Calu3 (cell line): ENCODE measurements around the gene LRRC56. TPM values are rescaled to one million over a fixed set of nuclear protein-coding genes. Genes with fewer than 3 reads are reported as not detected.

Source experiments
- BruUV-seq: library from RNA; stranded (reverse); fragments of 400-500 nt; replicated peaks from 2 replicates; lab custom pipeline; 2021; lab: Mats Ljungman, UMichigan
- CTCF ChIA-PET: fragments of 300-600 bp; sonication (Branson Sonifier 250); formaldehyde crosslinking; loops from one replicate; lab custom pipeline; 2022; ENCODE audit warnings: antibody characterized with exemption; lab: Charles Lee
- DNase-seq: peaks from one replicate; pipeline ENCODE4 v3.0.0; 2022
- H3K27ac Mint-ChIP-seq: one replicate; pipeline ENCODE4 v1.8.0; 2022; ENCODE audit warnings: mixed read lengths; ENCODE audit not compliant: unreplicated experiment
- H3K27me3 Mint-ChIP-seq: one replicate; pipeline ENCODE4 v1.8.0; 2022; ENCODE audit warnings: mixed read lengths; ENCODE audit not compliant: unreplicated experiment
- H3K36me3 Mint-ChIP-seq: one replicate; pipeline ENCODE4 v1.8.0; 2022; ENCODE audit warnings: mild to moderate bottlenecking, moderate library complexity, mixed read lengths; ENCODE audit not compliant: insufficient read depth, unreplicated experiment
- H3K4me1 Mint-ChIP-seq: one replicate; pipeline ENCODE4 v1.8.0; 2022; ENCODE audit warnings: mild to moderate bottlenecking, low read depth, mixed read lengths; ENCODE audit not compliant: unreplicated experiment
- H3K4me3 Mint-ChIP-seq: one replicate; pipeline ENCODE4 v1.8.0; 2022; ENCODE audit warnings: mild to moderate bottlenecking, low read depth, moderate library complexity, mixed read lengths; ENCODE audit not compliant: unreplicated experiment
- H3K9me3 Mint-ChIP-seq: one replicate; pipeline ENCODE4 v1.8.0; 2022; ENCODE audit warnings: low read depth, mixed read lengths; ENCODE audit not compliant: unreplicated experiment
- CTCF ChIP-seq: fragments of 200-600 bp; IDR thresholded peaks from one replicate; pipeline ENCODE4 v1.8.0; 2022; ENCODE audit warnings: antibody characterized with exemption; ENCODE audit not compliant: unreplicated experiment
- intact Hi-C: fragments of 100-400 bp; cut with micrococcal nuclease; formaldehyde crosslinking; loops from one replicate; pipeline ENCODE4 v1.10.0; 2022; ENCODE audit not compliant: unreplicated experiment
- total RNA-seq: library from RNA; stranded (reverse); gene quantifications from 2 replicates; pipeline ENCODE4 v1.2.3, GENCODE V29; 2022

Gene LRRC56
- total RNA-seq, 1 experiment from 2014 or later: 2.6 TPM

- no peak for DNase-seq
- peaks cover 7% of the 10 kb centered on the region for H3K4me1 Mint-ChIP-seq
- CTCF ChIA-PET: no interaction called here
- H3K36me3 Mint-ChIP-seq: peaks cover 43% of the 10 kb centered on the region
- H3K9me3 Mint-ChIP-seq: no peaks in the 10 kb centered on the region
- intact Hi-C loops: no loop called here
- no peak overlapping the region for H3K27ac Mint-ChIP-seq
- no TSS peak for BruUV-seq
- no peak for TF ChIP-seq CTCF
- H3K4me3 Mint-ChIP-seq: no peak overlapping the region
- no peaks in the 10 kb centered on the region for H3K27me3 Mint-ChIP-seq
Measured at GRCh38 chr11:538431-539051, 1.2 kb downstream of the LRRC56 start.

- Mint-ChIP-seq H3K27ac (no peak overlapping the region), H3K4me1 (peaks cover 7% of the 10 kb centered on the region), H3K27me3 (no peaks in the 10 kb centered on the region), H3K9me3 (no peaks in the 10 kb centered on the region), H3K4me3 (no peak overlapping the region), H3K36me3 (peaks cover 28% of the 10 kb centered on the region)
- intact Hi-C loops: no loop called here
- no TSS peak for BruUV-seq
- no peak for DNase-seq
- TF ChIP-seq CTCF: no peak
- CTCF ChIA-PET: no interaction called here
Measured at GRCh38 chr11:539971-540481, 2.7 kb downstream of the LRRC56 start.

- intact Hi-C loops: no loop called here
- TF ChIP-seq CTCF: no peak
- CTCF ChIA-PET: no interaction called here
- no peak for DNase-seq
- BruUV-seq: no TSS peak
- no peak overlapping the region for H3K4me3 Mint-ChIP-seq
- no peak overlapping the region for H3K27ac Mint-ChIP-seq
- no peaks in the 10 kb centered on the region for H3K27me3 Mint-ChIP-seq
- H3K9me3 Mint-ChIP-seq: no peaks in the 10 kb centered on the region
- H3K4me1 Mint-ChIP-seq: peaks cover 7% of the 10 kb centered on the region
- H3K36me3 Mint-ChIP-seq: peaks cover 24% of the 10 kb centered on the region
Measured at GRCh38 chr11:540583-541432, 3.5 kb downstream of the LRRC56 start.

- Mint-ChIP-seq H3K27ac (no peak overlapping the region), H3K9me3 (no peaks in the 10 kb centered on the region), H3K27me3 (no peaks in the 10 kb centered on the region), H3K4me3 (no peak overlapping the region), H3K36me3 (peaks cover 18% of the 10 kb centered on the region), H3K4me1 (peaks cover under 1% of the 10 kb centered on the region)
- TF ChIP-seq CTCF: no peak
- BruUV-seq: no TSS peak
- no peak for DNase-seq
- intact Hi-C loops: no loop called here
- CTCF ChIA-PET: no interaction called here
Measured at GRCh38 chr11:541433-541885, 4.1 kb downstream of the LRRC56 start.
